ENCODE results near the gene S1PR4.

The S1PR4 gene, protein sequence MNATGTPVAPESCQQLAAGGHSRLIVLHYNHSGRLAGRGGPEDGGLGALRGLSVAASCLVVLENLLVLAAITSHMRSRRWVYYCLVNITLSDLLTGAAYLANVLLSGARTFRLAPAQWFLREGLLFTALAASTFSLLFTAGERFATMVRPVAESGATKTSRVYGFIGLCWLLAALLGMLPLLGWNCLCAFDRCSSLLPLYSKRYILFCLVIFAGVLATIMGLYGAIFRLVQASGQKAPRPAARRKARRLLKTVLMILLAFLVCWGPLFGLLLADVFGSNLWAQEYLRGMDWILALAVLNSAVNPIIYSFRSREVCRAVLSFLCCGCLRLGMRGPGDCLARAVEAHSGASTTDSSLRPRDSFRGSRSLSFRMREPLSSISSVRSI

DNA sequence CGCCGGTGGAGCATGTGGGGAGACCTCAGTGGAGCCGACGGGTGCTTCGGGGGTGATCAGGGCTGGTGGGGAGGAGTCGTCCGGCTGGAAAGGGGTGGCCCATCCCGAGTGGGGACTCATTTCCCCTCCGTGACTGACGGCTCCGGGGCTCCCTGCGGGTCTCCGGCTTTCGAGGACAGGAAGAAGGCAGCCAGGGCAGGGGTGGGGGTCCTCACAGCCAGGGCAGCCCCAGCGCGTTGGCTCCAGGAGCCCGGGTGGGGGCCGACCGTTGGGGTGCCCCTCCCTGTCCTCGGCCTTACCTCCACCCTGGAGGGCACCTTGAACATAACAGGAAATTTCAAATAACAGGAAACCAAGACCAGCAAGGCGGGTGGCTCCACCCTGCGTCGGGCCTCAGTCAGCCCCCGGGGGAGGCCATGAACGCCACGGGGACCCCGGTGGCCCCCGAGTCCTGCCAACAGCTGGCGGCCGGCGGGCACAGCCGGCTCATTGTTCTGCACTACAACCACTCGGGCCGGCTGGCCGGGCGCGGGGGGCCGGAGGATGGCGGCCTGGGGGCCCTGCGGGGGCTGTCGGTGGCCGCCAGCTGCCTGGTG lies at the start of gene S1PR4:
TSS of gene S1PR4 (plus strand) at position 393 of the 596 bp plus-strand sequence. CDS start at position 417, 24 bp downstream.
- DNase-seq = no peak

DNA sequence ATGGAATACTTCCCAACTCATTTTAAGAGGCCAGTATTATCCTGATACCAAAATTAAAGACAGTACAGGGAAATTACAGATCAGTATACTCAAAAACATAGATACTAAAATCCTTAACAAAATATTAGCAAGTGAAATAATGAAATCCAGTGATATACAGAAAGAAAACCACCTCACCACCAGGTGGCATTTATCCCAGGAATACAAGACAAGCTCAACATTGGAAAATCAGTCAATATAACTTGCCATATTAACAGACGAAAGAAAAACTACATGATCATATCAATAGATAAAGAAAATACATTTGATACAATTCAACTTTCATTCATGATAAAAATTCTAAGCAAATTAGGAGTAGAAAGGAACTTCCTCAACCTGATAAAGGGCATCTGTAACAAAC lies 49.5 kb upstream of the S1PR4 start:
- peak; percentile 39 for DNase-seq

DNA sequence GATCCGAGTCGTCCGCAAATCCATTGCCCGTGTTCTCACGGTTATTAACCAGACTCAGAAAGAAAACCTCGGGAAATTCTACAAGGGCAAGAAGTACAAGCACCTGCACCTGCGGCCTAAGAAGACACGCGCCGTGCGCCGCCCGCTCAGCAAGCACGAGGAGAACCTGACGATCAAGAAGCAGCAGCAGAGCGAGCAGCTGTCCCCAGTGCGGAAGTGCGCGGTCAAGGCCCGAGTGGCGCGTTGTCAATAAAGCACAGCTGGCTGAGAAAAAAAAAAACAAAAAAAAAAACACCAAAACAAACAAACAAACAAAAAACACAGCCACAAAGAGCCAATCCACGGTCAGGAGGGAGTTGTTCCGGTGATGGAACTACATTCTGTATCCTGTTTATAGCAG lies 47.4 kb upstream of the S1PR4 start:
- DNase-seq = no peak

DNA sequence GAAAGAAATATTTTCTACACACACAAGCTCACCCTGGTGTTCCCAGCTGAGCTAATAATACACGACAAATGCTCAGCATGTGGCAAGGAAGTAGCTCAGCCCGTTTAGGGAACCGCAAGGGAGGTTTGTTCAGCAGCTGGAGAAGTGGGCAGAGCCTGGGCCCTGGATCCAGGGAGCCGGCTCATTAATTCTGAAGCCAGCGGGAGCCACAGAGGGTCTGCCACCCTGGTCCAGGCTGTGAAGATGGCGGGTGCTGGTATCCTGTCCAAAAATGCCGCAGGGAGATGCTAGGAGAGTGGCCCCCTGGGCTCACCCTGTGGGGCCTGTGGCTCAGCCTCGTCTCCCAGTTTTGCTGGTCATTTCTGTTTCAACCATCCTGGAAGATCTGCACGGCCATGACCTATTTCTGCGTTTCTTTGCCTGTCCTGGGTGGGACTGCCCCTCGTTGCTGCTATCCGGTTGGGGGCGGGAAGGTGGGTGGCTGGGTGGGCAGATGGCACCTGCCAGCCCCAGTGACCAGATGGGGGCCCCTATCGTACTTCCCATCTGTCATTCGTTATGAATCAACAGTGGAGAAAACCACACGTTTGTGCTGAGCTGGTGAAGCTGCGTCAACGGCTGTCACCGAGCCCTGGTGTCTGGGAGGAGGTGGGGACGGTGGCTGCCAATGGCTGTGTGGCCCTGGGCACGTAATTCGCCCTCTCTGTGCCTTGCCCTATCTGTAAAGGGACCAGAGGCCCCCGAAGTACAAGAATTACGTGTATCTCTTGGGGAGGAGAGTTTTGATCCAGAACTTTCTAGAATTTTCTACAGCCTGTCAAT lies 45.4 kb upstream of the S1PR4 start:
- no peak for DNase-seq

DNA sequence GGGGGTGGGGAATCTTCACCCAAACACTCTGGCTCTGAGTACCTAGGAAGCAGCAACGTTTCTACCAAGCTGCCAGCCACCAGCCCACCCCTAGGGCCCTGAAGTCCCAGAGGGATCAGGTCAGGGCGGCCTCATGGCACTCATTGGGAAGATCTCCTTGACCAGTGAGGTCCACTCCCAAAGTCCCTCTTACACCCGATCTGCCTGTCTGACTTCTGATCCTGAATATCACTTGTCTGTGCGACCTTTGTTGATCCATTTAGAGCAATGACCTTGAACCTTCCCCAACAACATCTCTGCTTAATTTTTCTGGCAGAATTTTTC lies 44.8 kb upstream of the S1PR4 start:
- no peak for DNase-seq

DNA sequence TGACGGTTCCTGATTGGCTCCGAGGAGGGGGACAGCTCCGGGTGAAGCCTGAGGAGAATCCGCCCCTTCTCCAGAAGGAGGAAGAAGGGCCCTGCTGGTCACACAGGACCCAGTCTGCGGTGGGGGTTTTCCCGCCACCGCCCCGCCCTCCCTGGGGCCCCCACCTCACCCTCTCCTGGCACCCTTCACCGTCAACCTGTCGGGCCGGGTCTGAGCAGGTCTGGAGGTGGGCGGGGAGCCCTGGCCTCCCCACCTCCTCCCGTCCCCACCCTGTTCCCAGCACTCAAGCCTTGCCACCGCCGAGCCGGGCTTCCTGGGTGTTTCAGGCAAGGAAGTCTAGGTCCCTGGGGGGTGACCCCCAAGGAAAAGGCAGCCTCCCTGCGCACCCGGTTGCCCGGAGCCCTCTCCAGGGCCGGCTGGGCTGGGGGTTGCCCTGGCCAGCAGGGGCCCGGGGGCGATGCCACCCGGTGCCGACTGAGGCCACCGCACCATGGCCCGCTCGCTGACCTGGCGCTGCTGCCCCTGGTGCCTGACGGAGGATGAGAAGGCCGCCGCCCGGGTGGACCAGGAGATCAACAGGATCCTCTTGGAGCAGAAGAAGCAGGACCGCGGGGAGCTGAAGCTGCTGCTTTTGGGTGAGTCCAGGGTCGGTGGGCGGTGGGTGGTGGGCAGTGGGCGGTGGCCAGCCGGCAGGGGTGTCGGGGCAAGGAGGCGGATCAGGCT lies 42.4 kb upstream of the S1PR4 start, which contains the start of gene GNA15:
TSS of gene GNA15 (plus strand) at position 73 of the 723 bp plus-strand sequence. CDS start at position 491, 418 bp downstream.
- no peak for DNase-seq

DNA sequence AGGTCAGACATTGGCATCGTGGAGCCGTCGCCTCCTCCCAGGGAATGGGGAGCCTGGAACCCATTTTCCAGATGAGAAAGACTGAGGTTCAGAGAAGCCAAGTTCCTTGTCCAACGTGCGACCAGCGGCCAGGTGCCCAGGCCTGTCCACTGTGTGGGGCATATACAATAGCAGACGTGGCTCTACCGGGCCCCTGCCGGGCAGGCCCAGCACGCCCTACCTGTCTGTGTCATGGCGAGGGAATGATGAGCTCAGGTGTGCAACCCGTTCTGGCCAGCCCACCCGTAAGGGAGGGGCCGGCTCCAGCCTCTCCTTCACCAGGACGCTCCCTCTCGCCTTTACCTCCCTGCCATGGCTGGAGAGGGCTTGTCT lies 41.9 kb upstream of the S1PR4 start:
- no peak for DNase-seq

DNA sequence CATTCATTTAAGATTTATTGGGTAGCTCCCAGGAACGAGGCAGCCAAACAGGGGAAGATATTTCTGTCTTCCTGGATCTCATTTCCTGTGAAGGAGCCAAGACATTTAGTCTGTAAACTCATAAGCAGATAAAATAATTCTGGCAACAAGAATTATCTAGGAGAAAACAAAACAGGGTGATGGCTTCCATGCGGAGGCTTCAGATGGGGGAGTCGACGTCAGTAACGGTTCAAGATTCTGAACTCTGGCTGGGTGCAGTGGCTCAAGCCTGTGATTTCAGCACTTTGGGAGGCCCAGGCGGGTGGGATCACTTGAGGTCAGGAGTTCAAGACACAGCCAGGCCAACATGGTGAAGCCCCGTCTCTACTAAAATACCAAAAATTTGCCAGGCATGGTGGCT lies 41.5 kb upstream of the S1PR4 start:
- DNase-seq = no peak

DNA sequence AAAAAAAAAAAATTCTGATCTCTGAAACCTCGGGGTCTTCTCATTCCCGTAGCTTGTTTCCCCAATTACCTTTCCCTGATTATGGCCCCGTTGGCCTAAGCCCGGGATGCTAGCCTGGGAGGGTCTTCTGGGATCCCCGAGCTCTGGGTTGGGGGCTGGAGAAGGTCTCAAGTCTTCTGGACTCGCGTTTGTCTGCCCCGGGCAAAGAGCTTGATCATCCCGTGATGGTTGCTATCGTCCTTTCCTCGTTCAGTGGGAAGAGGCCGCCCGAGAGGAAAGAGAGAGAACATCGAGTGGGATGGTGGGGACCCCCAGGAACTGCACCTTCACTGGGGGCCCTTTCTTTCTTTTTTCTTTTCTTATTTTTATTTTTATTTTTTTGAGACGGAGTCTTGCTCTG lies 40.3 kb upstream of the S1PR4 start:
- no peak for DNase-seq

DNA sequence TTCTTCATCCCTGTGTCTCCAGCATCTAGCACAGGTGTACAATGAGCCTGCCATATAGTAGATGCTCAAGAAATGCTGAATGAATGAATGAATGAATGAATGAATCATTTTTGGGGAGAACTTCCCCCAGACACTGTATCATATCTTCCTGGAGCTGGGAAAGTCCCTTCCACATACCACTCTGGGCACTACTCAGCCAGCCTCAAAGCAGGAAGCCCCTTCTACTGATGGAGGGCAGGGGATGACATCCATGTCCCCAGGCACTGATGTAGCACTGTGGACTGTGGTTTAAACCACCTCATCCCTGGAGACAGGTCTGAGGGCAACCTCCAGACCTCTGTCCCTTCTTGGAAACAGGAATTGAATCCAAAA lies 37.9 kb upstream of the S1PR4 start:
- no peak for DNase-seq

DNA sequence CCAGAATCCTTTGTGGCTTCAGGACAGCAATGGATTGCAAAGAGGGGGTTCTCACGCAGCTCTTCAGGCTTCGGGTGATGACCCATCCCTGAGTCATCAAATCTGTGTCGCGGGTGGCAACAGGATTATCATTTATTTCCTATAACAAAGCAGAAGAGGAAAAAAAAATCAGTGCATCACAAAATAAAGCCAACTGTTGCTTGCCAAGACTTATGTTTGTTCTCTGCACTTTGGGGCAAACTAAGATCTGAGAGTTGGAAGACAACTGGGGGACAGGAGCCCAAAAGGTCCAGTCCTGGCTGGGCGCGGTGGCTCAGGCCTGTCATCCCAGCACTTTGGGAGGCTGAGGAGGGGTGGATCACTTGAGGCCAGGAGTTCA lies 36.3 kb upstream of the S1PR4 start:
- DNase-seq = no peak

DNA sequence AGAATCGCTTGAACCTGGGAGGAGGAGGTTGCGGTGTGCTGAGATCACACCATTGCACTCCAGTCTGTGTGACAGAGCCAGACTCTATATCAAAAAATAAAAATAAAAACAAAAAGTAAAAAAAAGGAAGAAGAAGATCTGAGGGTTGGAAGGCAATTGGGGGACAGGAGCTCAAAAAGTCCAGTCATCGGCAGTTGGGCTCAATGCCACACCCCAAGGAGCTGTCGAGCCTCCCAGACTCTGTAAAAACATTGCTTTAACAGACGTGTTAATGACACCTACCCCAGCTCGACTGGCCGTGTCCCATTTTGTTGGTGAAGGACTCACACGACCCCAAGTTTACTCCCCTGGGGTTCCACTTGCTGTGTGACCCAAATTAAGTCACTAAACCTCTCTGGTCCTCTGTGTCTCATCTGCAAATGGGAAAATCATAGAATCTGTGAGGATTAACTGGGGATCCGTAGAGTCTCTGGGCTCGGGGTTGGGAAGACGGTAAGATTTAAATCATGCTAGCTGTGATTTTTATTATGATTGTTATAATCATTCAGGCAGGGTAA lies 35.7 kb upstream of the S1PR4 start:
- DNase-seq = no peak

DNA sequence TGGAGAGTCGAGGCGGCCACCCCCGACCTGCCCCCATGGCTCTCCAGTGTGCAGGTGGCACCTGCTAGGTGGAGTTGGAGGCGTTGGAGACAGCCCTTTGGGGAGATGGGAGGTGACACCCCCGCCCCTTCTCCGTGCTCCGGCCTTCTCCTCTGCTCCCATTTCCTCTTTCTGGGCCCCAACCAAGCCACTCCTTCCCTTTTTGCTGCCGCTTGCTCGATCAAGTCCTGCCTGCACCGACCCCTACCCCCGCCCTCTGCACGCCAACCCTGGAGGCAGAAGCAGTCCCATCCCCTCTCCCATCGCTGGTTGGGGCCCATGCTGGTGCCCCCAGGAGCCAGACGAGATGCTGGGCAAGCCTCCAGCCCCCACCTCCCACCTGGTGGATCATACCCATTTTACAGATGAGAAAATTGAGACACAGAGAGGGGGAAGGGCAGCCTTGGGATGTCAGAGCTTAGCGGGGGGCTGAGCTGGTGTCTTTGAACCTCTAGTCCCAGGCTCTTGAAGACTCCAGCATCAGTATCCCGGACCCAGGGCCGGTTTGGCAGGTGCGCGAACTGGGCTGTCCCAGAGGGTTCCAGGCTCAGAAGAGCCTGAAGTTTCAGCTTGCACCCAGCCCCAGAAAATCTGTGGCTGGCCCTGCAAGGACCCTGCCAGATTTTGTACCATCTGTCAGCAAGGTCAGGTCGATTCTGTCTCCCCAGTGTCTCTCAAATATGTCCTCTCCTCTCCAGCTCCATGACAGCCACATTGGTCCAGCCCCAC lies 32.5 kb upstream of the S1PR4 start:
- no peak for DNase-seq

DNA sequence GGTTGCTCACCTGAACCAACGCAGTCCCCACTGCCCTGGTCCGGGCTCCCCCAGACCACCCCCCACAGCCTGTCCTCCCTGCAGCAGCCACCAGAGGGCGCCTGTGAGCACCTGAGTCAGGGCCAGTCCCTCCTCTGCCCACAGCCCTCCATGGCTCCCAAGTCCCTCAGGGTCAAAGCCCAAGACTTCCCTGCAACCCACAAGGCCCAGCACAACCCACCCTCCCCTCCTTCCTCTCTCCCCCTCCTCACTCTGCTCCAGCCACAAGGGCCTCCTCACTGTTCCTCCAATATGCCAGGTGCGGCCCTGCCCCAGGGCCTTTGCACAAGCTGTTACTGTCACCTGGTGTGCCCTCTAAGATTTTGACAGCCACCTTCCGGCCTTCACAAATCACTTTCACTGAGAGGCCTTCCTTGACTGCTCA lies 31.9 kb upstream of the S1PR4 start:
- no peak for DNase-seq

DNA sequence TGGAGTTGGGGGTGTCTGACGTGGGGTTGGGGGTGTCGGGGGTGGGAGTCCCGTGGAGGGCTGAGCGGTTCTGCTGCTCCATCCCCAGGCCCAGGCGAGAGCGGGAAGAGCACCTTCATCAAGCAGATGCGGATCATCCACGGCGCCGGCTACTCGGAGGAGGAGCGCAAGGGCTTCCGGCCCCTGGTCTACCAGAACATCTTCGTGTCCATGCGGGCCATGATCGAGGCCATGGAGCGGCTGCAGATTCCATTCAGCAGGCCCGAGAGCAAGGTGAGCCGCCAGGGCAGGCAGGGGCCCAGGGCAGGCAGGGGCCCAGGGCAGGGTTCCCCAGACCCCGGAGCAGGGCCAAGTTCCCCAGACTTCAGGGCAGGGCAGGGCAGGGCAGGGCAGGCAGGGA lies 30.1 kb upstream of the S1PR4 start:
- no peak for DNase-seq

DNA sequence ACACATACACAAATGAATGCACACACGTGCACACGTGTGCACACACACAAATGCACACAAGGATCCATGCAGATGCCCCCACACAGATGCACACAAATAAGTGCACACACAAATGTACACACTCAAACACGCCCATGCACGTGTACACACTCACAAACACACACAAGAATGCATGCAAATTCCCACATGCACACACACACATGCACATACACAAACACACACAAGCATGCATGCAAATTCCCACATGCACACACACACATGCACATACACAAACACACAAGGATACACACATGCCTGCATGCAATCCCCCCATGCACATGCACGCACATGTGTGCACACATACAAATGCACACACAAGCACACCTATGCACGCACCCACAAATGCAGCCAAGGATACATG lies 29.5 kb upstream of the S1PR4 start:
- DNase-seq = no peak

DNA sequence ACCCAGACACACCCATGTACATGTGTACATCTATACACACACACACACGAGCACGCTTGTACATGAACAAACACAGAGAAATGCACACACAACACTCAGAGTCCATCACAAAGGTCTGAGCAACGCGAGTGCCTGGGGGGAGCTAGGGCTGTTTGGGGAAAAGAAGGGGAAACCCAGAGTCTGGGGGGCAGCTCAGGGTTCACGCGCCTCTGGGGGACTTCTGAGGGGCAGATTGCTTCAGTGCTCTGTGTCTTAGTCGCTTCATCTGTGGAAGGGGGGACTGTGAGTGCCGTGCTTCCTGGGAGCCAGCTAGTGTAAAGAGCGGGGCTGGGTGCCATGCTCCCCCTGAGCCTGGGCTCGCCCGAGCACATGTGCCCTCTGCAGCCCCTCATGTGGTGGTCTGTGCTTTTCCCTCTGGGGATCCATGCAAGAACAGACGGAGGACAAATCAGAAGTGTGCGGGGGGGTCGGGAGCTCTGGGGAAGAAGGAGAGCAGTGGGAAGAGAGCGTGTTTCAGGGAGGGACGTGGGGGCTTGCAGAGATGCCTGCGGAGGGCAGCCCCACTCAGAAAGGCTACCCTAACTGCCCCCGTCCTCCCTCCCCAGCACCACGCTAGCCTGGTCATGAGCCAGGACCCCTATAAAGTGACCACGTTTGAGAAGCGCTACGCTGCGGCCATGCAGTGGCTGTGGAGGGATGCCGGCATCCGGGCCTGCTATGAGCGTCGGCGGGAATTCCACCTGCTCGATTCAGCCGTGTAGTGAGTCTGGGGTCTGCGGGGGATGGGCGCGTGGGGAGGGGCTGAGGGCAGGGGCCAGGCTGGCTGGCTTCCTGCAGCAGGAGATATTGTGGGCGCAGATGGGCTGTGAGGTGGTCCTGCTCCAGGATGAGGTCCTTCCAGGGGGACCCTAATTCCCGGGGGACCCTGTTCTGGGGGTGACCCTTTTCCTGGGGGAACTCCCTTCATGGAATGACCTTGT lies 28.8 kb upstream of the S1PR4 start:
- no peak for DNase-seq

DNA sequence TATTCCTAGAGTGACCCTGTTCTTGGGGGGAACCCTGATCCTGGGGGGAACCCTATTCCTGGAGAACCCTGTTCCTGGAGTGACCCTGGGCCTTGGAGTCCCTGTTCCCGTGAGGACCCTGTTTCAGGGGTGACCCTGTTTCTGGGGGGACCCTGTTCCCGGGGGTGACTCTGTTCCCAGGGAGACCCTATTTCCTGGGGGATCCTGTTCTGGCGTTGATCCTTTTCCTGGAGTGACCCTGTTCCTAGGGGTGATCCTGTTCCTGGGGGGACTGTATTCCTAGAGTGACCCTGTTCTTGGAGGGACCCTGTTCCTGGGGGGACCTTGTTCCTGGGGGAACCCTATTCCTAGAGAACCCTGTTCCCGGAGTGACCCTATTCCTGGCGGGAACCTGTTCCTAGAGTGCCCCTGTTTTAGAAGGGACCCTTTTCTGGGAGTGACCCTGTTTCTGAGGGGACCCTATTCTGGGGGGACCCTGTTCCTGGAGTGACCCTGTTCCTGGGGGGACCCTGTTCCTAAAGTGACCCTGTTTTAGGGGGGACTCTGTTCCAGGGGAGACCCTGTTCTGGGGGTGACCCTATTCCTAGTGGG lies 27.7 kb upstream of the S1PR4 start:
- DNase-seq = no peak

DNA sequence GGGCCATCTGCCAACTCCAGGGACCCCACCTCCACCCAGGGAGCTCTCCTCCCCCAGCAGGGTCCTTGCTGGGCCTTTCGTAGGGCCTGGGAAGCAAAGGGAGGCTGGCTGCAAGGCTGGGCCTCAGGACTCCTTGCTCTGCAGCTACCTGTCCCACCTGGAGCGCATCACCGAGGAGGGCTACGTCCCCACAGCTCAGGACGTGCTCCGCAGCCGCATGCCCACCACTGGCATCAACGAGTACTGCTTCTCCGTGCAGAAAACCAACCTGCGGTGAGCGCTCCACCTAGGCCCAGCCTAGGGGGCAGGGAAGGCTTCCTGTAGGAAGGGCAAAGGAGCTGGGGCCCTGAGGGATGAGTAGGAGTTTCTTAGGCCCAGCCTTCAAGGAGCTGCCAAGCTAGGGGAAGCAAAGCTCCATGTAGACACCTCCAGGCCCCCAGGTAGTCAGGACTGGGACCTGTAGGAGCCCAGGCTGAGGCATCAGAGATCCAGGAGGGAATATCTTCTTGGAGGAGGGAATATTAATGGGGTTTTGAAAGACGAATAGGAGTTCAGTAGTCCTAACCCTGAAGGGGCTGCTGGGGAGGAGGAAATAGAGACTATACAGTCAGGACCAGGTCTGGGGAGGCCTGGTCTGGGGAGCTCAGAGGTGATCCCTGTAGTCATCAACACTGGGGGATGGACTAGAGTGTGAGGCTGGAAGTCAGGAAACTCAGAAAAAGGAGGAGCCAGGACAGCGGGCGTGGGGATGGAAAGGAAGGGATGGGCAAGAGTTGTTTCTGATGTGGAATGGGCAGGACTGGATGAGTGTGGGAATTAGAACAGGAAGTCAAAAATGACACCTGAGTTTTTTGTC lies 26.8 kb upstream of the S1PR4 start:
- DNase-seq = no peak

DNA sequence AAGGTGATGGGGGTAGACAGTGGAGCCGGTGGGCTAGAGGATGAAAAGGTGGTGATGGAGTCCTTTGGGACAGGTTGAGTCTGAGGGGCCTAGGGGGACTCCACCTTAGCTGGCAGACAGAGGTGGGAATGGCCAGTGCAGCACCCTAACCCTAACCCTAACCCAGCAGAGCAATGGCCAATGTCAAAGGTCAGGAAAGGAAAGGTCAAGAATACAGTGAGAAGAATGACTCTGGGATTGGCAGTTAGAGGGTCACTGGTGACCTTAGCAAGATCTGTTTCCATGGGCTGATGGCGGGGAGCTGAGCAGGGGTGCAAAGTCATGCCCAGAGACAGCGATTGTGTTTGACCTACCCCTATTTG lies 26.2 kb upstream of the S1PR4 start:
- DNase-seq = no peak

Measured in NCI-H526 treated with DMSO at 0.1 percent for 48 hours (cell line).